ENCODE results near the gene UBE2E2. TPM values are rescaled to one million over a fixed set of nuclear protein-coding genes. Genes with fewer than 3 reads are reported as not detected.

The UBE2E2 gene
- total RNA-seq, 2 donors from 2014 or later: 23.2 to 34.5 TPM

DNA sequence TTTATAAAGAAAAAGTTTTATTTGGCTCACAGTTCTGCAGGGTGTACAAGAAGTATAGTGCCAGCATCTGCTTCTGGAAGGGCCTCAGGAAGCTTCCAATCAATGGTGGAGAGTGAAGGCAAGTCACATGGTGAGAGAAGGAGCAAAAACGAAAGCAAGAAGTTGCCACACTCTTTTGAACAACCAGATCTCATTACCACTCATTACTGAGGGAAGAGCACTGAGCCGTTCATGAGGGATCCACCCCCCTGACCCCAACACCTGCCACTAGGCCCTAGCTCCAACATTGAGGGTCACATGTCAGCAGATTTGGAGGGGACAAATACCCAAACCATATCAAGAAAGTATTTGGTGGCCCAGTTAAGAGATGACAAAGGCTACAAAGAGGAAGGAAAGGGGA, 363.4 kb downstream of the UBE2E2 start:
- H3K27me3 Mint-ChIP-seq (ENCODE audit: insufficient read depth): no peaks in the 10 kb centered on the region
- no peak for DNase-seq
- H3K4me1 Mint-ChIP-seq: peaks cover 1% of the 10 kb centered on the region
- Histone ChIP-seq H3K4me1 (ENCODE audit: control insufficient read depth, insufficient read depth, low read length) (no peaks in the 10 kb centered on the region), H3K9ac (ENCODE audit: extremely low read depth, low read length, poor library complexity, severe bottlenecking) (no peak overlapping the region), H3K9me3 (ENCODE audit: control insufficient read depth, low read length) (no peaks in the 10 kb centered on the region), H3K27ac (ENCODE audit: low read depth, low read length) (no peak overlapping the region), H3K4me3 (ENCODE audit: low read length) (no peak overlapping the region), H3K36me3 (ENCODE audit: control insufficient read depth, insufficient read depth, low read length) (no peaks in the 10 kb centered on the region), H3K27me3 (ENCODE audit: control insufficient read depth, insufficient read depth, low read length, poor library complexity, severe bottlenecking) (no peaks in the 10 kb centered on the region)
- no peak overlapping the region for H3K27ac Mint-ChIP-seq
- no peaks in the 10 kb centered on the region for H3K9me3 Mint-ChIP-seq
- TF ChIP-seq, protein P1, sequence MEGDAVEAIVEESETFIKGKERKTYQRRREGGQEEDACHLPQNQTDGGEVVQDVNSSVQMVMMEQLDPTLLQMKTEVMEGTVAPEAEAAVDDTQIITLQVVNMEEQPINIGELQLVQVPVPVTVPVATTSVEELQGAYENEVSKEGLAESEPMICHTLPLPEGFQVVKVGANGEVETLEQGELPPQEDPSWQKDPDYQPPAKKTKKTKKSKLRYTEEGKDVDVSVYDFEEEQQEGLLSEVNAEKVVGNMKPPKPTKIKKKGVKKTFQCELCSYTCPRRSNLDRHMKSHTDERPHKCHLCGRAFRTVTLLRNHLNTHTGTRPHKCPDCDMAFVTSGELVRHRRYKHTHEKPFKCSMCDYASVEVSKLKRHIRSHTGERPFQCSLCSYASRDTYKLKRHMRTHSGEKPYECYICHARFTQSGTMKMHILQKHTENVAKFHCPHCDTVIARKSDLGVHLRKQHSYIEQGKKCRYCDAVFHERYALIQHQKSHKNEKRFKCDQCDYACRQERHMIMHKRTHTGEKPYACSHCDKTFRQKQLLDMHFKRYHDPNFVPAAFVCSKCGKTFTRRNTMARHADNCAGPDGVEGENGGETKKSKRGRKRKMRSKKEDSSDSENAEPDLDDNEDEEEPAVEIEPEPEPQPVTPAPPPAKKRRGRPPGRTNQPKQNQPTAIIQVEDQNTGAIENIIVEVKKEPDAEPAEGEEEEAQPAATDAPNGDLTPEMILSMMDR (conservative IDR thresholded peaks at IDR 0.05): no peak
- no peaks in the 10 kb centered on the region for H3K36me3 Mint-ChIP-seq (ENCODE audit: low read depth)
- WGBS, 2 experiments (ENCODE audit: insufficient coverage in 1 of 2, insufficient read length in 1 of 2): 83% methylated on average over 2 of the region's 2 CpGs; no CpG with 5 or more reads in 1 of the 2 experiments
- H3K4me3 Mint-ChIP-seq: no peak overlapping the region

DNA sequence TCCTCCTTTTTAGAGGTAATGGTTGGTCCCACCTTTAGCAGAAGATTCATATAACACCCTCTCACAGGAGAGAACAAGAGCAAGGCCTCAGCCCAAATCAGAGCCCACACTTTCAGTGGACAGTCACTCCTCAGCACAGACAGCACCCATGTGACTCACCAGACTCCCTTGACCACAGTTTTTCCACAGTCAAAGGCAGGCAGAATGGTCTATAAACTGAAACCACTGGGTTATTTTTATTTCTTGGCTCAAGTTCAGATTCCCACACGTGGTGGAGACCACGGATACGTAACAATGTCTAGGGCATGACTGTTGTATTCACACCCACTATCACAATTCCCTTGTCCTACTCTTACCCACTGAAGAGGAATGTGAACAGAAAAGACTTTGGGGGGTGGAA, 364.8 kb downstream of the UBE2E2 start:
- Mint-ChIP-seq H3K4me3 (no peak overlapping the region), H3K9me3 (no peaks in the 10 kb centered on the region), H3K27ac (no peak overlapping the region), H3K4me1 (peaks cover 1% of the 10 kb centered on the region), H3K27me3 (ENCODE audit: insufficient read depth) (no peaks in the 10 kb centered on the region), H3K36me3 (ENCODE audit: low read depth) (no peaks in the 10 kb centered on the region)
- Histone ChIP-seq H3K9me3 (ENCODE audit: control insufficient read depth, low read length) (no peaks in the 10 kb centered on the region), H3K27ac (ENCODE audit: low read depth, low read length) (no peak overlapping the region), H3K9ac (ENCODE audit: extremely low read depth, low read length, poor library complexity, severe bottlenecking) (no peak overlapping the region), H3K36me3 (ENCODE audit: control insufficient read depth, insufficient read depth, low read length) (no peaks in the 10 kb centered on the region), H3K4me1 (ENCODE audit: control insufficient read depth, insufficient read depth, low read length) (no peaks in the 10 kb centered on the region), H3K27me3 (ENCODE audit: control insufficient read depth, insufficient read depth, low read length, poor library complexity, severe bottlenecking) (no peaks in the 10 kb centered on the region), H3K4me3 (ENCODE audit: low read length) (no peak overlapping the region)
- 58% methylated on average over 3 of the region's 3 CpGs; no CpG with 5 or more reads in 1 of the 2 experiments for WGBS, 2 experiments (ENCODE audit: insufficient coverage in 1 of 2, insufficient read length in 1 of 2)
- TF ChIP-seq, protein P1 (conservative IDR thresholded peaks at IDR 0.05): no peak
- DNase-seq: no peak

DNA sequence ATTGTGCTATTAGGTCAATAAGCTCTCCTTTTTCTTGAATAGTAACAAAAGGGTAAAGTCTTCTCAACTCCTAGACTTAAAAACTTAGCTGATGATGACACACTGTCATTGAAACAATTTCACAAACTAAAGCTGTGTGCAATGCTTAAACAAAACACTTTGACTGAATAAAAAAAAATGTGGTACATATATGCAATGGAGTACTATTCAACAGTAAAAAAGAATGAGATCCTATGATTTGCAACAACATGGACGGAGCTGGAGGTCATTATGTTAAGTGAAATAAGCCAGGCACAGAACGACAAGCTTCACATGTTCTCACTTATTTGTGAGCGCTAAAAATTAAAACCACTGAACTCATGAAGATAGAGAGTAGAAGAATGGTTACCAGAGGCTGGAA, 370.7 kb downstream of the UBE2E2 start:
- Mint-ChIP-seq H3K4me1 (no peaks in the 10 kb centered on the region), H3K4me3 (no peak overlapping the region), H3K9me3 (peaks cover 2% of the 10 kb centered on the region), H3K27ac (no peak overlapping the region), H3K36me3 (ENCODE audit: low read depth) (no peaks in the 10 kb centered on the region), H3K27me3 (ENCODE audit: insufficient read depth) (no peaks in the 10 kb centered on the region)
- Histone ChIP-seq H3K4me3 (ENCODE audit: low read length) (no peak overlapping the region), H3K27me3 (ENCODE audit: control insufficient read depth, insufficient read depth, low read length, poor library complexity, severe bottlenecking) (no peaks in the 10 kb centered on the region), H3K36me3 (ENCODE audit: control insufficient read depth, insufficient read depth, low read length) (no peaks in the 10 kb centered on the region), H3K9ac (ENCODE audit: extremely low read depth, low read length, poor library complexity, severe bottlenecking) (no peak overlapping the region), H3K4me1 (ENCODE audit: control insufficient read depth, insufficient read depth, low read length) (no peaks in the 10 kb centered on the region), H3K27ac (ENCODE audit: low read depth, low read length) (no peak overlapping the region), H3K9me3 (ENCODE audit: control insufficient read depth, low read length) (peaks cover 9% of the 10 kb centered on the region)
- DNase-seq: no peak
- TF ChIP-seq, protein P1 (conservative IDR thresholded peaks at IDR 0.05): no peak
- 95 to 100% methylated on average over 2 to 3 of the region's 3 CpGs for WGBS, 2 experiments (ENCODE audit: insufficient coverage in 1 of 2, insufficient read length in 1 of 2)
